ENCODE results near the gene TRMT61B.
A peak's percentile ranks its signal among the peaks of the same experiment; 100 is the strongest.

The TRMT61B gene

DNA sequence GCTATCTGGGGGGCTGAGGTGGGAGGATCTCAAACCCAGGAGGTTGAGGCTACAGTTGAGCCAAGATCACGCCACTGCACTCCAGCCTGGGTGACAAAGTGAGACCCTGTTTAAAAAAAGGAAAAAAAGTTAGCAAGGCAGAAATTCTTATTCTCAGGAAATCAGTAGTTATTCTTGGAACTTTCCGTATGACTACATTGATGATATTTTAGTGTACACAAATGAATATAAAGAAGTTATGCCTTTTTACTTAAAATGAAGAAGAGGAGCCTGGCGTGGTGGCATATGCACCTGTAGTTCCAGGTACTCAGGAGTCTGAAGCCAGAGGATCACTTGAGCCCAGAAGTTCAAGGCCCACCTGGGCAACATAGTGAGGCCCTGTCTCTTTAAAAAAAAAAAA is 52.1 kb downstream of the TRMT61B start:
- no peak overlapping the region for H2AFZ ChIP-seq (ENCODE audit: low read depth, low read length)
- no peak overlapping the region for H2BK5ac ChIP-seq (ENCODE audit: low read depth, low read length, poor library complexity, severe bottlenecking)
- H3K27ac ChIP-seq (ENCODE audit: low read length, poor library complexity, severe bottlenecking), result no peak overlapping the region
- peaks cover 0 to 5% of the 10 kb centered on the region in 2 experiments for H3K36me3 ChIP-seq (ENCODE audit: control insufficient read depth in 1 of 2, insufficient read depth in 2 of 2, low read depth in 1 of 2, low read length in 2 of 2)
- H3K4me2 ChIP-seq (ENCODE audit: low read length, poor library complexity, severe bottlenecking), result no peak overlapping the region
- no peak overlapping the region for H3K23ac ChIP-seq (ENCODE audit: low read length in 2 of 2)
- no peaks in the 10 kb centered on the region for H3K9me3 ChIP-seq (ENCODE audit: control insufficient read depth, low read length)
- no peak overlapping the region for H3K9ac ChIP-seq (ENCODE audit: low read length)
- no peak overlapping the region for H3K4ac ChIP-seq (ENCODE audit: low read depth in 1 of 2, low read length in 2 of 2)
- 94% methylated on average over 2 of the region's 3 CpGs for WGBS
- no peak overlapping the region for H2BK15ac ChIP-seq (ENCODE audit: low read depth, poor library complexity, severe bottlenecking)
- peaks cover 1% of the 10 kb centered on the region for H3K4me1 ChIP-seq (ENCODE audit: control insufficient read depth, insufficient read depth, low read depth, low read length)
- no peak overlapping the region for H3K14ac ChIP-seq (ENCODE audit: low read length in 2 of 2)
- no peaks in the 10 kb centered on the region for H3K79me1 ChIP-seq (replicated peaks; ENCODE audit: low read length, poor library complexity, severe bottlenecking)
- H4K8ac ChIP-seq (ENCODE audit: low read length), result no peak overlapping the region
- DNase-seq, result no peak
- H4K91ac ChIP-seq (ENCODE audit: low read length), result no peak overlapping the region
- H2BK12ac ChIP-seq (ENCODE audit: low read length in 2 of 2), result no peak overlapping the region
- H2AK5ac ChIP-seq (ENCODE audit: low read length, severe bottlenecking), result no peak overlapping the region
- no peak overlapping the region for H3K4me3 ChIP-seq (ENCODE audit: insufficient read depth in 1 of 2, low read depth in 1 of 2, low read length in 2 of 2)
- no peak overlapping the region for H3K18ac ChIP-seq (ENCODE audit: low read depth in 1 of 2, low read length in 2 of 2)
- H3K27me3 ChIP-seq (ENCODE audit: control insufficient read depth in 1 of 2, insufficient read depth in 1 of 2, low read length in 2 of 2), result no peaks in the 10 kb centered on the region
- no peak overlapping the region for H2BK120ac ChIP-seq (ENCODE audit: low read depth, low read length)

DNA sequence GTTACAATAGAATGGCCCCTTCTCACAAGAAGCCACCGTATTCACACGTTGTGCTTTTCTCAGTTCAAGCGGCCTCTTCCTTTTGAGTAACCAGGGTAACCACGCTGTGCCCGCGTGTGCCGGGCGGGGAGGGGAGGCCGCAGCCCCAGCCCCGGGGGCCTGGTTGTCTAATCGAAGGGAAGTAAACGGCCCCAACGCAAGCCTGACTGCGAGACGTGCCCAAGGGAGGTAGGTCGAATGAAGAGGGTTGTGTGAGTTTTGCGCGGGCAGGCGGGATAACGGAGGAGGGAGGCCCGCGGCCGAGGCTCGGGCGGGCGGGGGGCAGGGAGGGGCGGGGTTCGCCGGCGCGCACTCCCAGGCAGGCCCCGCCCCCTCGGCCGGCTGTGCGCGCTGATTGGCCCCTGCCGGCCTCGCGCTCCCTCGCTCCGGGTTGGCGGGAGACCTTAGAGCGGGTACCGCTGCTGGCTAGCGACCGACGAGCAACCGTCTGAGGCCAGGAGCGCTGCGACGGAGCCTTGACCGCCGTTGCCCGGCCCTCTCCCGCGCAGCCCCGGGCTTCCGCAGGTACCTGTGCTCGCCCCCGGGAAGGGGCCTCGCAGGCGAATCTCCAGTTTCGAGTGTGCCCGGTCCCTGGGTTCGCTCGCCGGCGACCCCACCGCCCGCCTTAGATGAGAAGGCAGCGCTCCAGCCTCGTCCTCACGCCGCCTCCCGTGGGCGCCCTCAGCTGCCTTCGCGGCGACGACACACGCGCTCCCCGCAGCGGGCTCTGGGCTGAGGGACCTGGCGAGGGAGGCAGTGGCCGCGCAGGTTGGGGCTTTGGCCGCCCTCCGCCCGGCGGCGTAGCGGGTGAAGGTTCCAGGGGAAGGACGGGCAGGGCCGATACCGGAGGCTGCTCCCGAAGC is 59.5 kb downstream of the TRMT61B start, which contains the start of gene SPDYA:
TSS of gene SPDYA (plus strand) at position 451 of the 902 bp plus-strand sequence. CDS start 5,181 bp downstream, outside the sequence.
- Histone ChIP-seq H4K8ac (ENCODE audit: low read length) (peak within 1 kb of the TSS; percentile 82), H3K79me1 (replicated peaks; ENCODE audit: low read length, poor library complexity, severe bottlenecking) (no peaks in the 10 kb centered on the region), H3K27ac (ENCODE audit: low read length, poor library complexity, severe bottlenecking) (no peak within 1 kb of the TSS), H3K4me1 (ENCODE audit: control insufficient read depth, insufficient read depth, low read depth, low read length) (peaks cover 15% of the 10 kb centered on the region), H3K4me3 (ENCODE audit: insufficient read depth in 1 of 2, low read depth in 1 of 2, low read length in 2 of 2) (peak within 1 kb of the TSS; percentile 62 to 77), H3K9ac (ENCODE audit: low read length) (peak within 1 kb of the TSS; percentile 77), H3K23ac (ENCODE audit: low read length in 2 of 2) (peak within 1 kb of the TSS in 1 of 2 experiments; percentile 90), H2AFZ (ENCODE audit: low read depth, low read length) (peak within 1 kb of the TSS; percentile 36), H2BK12ac (ENCODE audit: low read length in 2 of 2) (no peak within 1 kb of the TSS), H2AK5ac (ENCODE audit: low read length, severe bottlenecking) (no peak within 1 kb of the TSS), H3K27me3 (ENCODE audit: control insufficient read depth in 1 of 2, insufficient read depth in 1 of 2, low read length in 2 of 2) (no peaks in the 10 kb centered on the region), H3K14ac (ENCODE audit: low read length in 2 of 2) (no peak within 1 kb of the TSS), H3K9me3 (ENCODE audit: control insufficient read depth, low read length) (no peaks in the 10 kb centered on the region), H3K4ac (ENCODE audit: low read depth in 1 of 2, low read length in 2 of 2) (no peak within 1 kb of the TSS), H3K4me2 (ENCODE audit: low read length, poor library complexity, severe bottlenecking) (peak within 1 kb of the TSS; percentile 94), H2BK5ac (ENCODE audit: low read depth, low read length, poor library complexity, severe bottlenecking) (no peak within 1 kb of the TSS), H2BK120ac (ENCODE audit: low read depth, low read length) (peak within 1 kb of the TSS; percentile 19), H2BK15ac (ENCODE audit: low read depth, poor library complexity, severe bottlenecking) (no peak within 1 kb of the TSS), H3K36me3 (ENCODE audit: control insufficient read depth in 1 of 2, insufficient read depth in 2 of 2, low read depth in 1 of 2, low read length in 2 of 2) (peaks cover 7 to 39% of the 10 kb centered on the region in 2 experiments), H4K91ac (ENCODE audit: low read length) (peak within 1 kb of the TSS; percentile 50), H3K18ac (ENCODE audit: low read depth in 1 of 2, low read length in 2 of 2) (peak within 1 kb of the TSS; percentile 28 to 70)
- 8% methylated on average over 78 of the region's 97 CpGs for WGBS
- DNase-seq, result peak; percentile 72

DNA sequence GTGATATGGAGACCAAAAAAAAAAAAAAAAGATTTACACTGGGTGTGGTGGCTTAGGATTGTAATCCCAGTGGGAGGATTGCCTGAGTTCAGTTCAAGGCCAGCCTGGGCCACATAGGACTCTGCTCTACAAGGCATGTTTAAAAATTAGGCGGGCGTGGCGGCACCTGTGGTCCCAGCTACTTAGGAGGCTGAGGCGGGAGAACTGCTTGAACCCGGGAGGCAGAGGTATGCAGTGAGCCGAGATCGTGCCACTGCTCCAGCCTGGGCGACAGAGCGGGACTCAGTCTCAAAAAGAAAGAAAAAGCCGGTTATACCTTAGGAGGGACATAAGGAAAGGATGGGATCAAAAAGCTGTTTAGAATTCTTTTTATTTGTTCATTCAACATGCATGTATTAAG is 60.2 kb downstream of the TRMT61B start:
- no peak overlapping the region for H2AK5ac ChIP-seq (ENCODE audit: low read length, severe bottlenecking)

DNA sequence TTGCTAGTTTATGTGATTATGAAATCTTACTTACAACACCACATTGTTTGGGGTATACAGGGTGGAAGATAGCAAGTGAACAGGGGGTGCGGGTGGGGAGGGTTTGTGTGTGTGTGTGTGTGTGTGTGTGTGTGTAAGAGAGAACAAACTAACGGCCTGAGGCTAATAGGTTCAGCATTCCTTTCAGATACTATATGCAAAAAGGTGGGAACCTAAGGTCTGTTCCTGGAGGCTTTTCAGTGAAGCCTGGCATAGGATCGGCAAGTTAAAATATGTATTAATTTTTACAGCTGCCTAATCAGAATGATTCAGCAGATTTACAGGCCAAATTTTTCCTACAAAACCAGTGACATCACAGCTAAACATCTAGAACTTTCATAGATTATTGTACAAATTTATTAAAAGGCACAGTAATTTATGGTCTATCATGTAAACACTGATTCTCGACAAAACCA is 67.1 kb downstream of the TRMT61B start:
- H4K91ac ChIP-seq (ENCODE audit: low read length), result no peak overlapping the region
- no peak overlapping the region for H3K4me3 ChIP-seq (ENCODE audit: insufficient read depth in 1 of 2, low read depth in 1 of 2, low read length in 2 of 2)
- no peak overlapping the region for H3K4ac ChIP-seq (ENCODE audit: low read depth in 1 of 2, low read length in 2 of 2)
- peak overlapping the region; percentile 47 for H3K27ac ChIP-seq (ENCODE audit: low read length, poor library complexity, severe bottlenecking)
- peaks cover 1% of the 10 kb centered on the region for H3K4me1 ChIP-seq (ENCODE audit: control insufficient read depth, insufficient read depth, low read depth, low read length)
- H3K9me3 ChIP-seq (ENCODE audit: control insufficient read depth, low read length), result no peaks in the 10 kb centered on the region
- no peak overlapping the region for H3K14ac ChIP-seq (ENCODE audit: low read length in 2 of 2)
- no peak overlapping the region for H2AFZ ChIP-seq (ENCODE audit: low read depth, low read length)
- no peak overlapping the region for H2AK5ac ChIP-seq (ENCODE audit: low read length, severe bottlenecking)
- peak; percentile 71 for DNase-seq
- H2BK5ac ChIP-seq (ENCODE audit: low read depth, low read length, poor library complexity, severe bottlenecking), result no peak overlapping the region
- no peak overlapping the region for H2BK120ac ChIP-seq (ENCODE audit: low read depth, low read length)
- H3K36me3 ChIP-seq (ENCODE audit: control insufficient read depth in 1 of 2, insufficient read depth in 2 of 2, low read depth in 1 of 2, low read length in 2 of 2), result peaks cover 17 to 73% of the 10 kb centered on the region in 2 experiments
- H3K18ac ChIP-seq (ENCODE audit: low read depth in 1 of 2, low read length in 2 of 2), result peak overlapping the region in 1 of 2 experiments; percentile 52
- peaks cover 3% of the 10 kb centered on the region for H3K79me1 ChIP-seq (replicated peaks; ENCODE audit: low read length, poor library complexity, severe bottlenecking)
- no peak overlapping the region for H3K4me2 ChIP-seq (ENCODE audit: low read length, poor library complexity, severe bottlenecking)
- H3K23ac ChIP-seq (ENCODE audit: low read length in 2 of 2), result no peak overlapping the region
- H4K8ac ChIP-seq (ENCODE audit: low read length), result no peak overlapping the region
- 95% methylated on average over 1 of the region's 4 CpGs for WGBS
- H2BK12ac ChIP-seq (ENCODE audit: low read length in 2 of 2), result no peak overlapping the region
- H3K27me3 ChIP-seq (ENCODE audit: control insufficient read depth in 1 of 2, insufficient read depth in 1 of 2, low read length in 2 of 2), result no peaks in the 10 kb centered on the region
- no peak overlapping the region for H2BK15ac ChIP-seq (ENCODE audit: low read depth, poor library complexity, severe bottlenecking)
- H3K9ac ChIP-seq (ENCODE audit: low read length), result peak overlapping the region; percentile 64

More for the DNA sequence above, 60.2 kb downstream of the TRMT61B start:
- no peak overlapping the region for H2BK5ac ChIP-seq (ENCODE audit: low read depth, low read length, poor library complexity, severe bottlenecking)
- no peak overlapping the region for H3K23ac ChIP-seq (ENCODE audit: low read length in 2 of 2)
- no peak overlapping the region for H2BK120ac ChIP-seq (ENCODE audit: low read depth, low read length)
- peaks cover 13% of the 10 kb centered on the region for H3K4me1 ChIP-seq (ENCODE audit: control insufficient read depth, insufficient read depth, low read depth, low read length)
- H3K9ac ChIP-seq (ENCODE audit: low read length), result peak overlapping the region; percentile 77
- no peak for DNase-seq
- peak overlapping the region in 1 of 2 experiments; percentile 77 for H3K4me3 ChIP-seq (ENCODE audit: insufficient read depth in 1 of 2, low read depth in 1 of 2, low read length in 2 of 2)
- peaks cover 14 to 46% of the 10 kb centered on the region in 2 experiments for H3K36me3 ChIP-seq (ENCODE audit: control insufficient read depth in 1 of 2, insufficient read depth in 2 of 2, low read depth in 1 of 2, low read length in 2 of 2)
- no peak overlapping the region for H2AFZ ChIP-seq (ENCODE audit: low read depth, low read length)
- no peak overlapping the region for H2BK12ac ChIP-seq (ENCODE audit: low read length in 2 of 2)
- peaks cover 1% of the 10 kb centered on the region for H3K79me1 ChIP-seq (replicated peaks; ENCODE audit: low read length, poor library complexity, severe bottlenecking)
- H4K91ac ChIP-seq (ENCODE audit: low read length), result peak overlapping the region; percentile 50
- H3K18ac ChIP-seq (ENCODE audit: low read depth in 1 of 2, low read length in 2 of 2), result no peak overlapping the region
- H3K27me3 ChIP-seq (ENCODE audit: control insufficient read depth in 1 of 2, insufficient read depth in 1 of 2, low read length in 2 of 2), result no peaks in the 10 kb centered on the region
- no peaks in the 10 kb centered on the region for H3K9me3 ChIP-seq (ENCODE audit: control insufficient read depth, low read length)
- no peak overlapping the region for H3K27ac ChIP-seq (ENCODE audit: low read length, poor library complexity, severe bottlenecking)
- H3K14ac ChIP-seq (ENCODE audit: low read length in 2 of 2), result no peak overlapping the region
- no peak overlapping the region for H4K8ac ChIP-seq (ENCODE audit: low read length)
- H3K4ac ChIP-seq (ENCODE audit: low read depth in 1 of 2, low read length in 2 of 2), result no peak overlapping the region
- WGBS, result 84% methylated on average over 7 of the region's 10 CpGs
- peak overlapping the region; percentile 94 for H3K4me2 ChIP-seq (ENCODE audit: low read length, poor library complexity, severe bottlenecking)
- no peak overlapping the region for H2BK15ac ChIP-seq (ENCODE audit: low read depth, poor library complexity, severe bottlenecking)

All from mesenchymal stem cell (in vitro differentiated cells and primary cell).